HG02678 (cell line): Measurements from ENCODE around the gene VPREB1.
"Not testable (repeated sequence)": the region's sequence is repeated elsewhere in the genome, so short reads cannot be mapped to it uniquely, and the experiment has no call there.

Experiments used
- ATAC-seq: cut with Tn5 transposase; IDR thresholded peaks from one replicate; pipeline ENCODE4 v1.9.1; 2021; ENCODE audit warnings: mild to moderate bottlenecking, moderate library complexity; ENCODE audit not compliant: unreplicated experiment

VPREB1 gene

DNA sequence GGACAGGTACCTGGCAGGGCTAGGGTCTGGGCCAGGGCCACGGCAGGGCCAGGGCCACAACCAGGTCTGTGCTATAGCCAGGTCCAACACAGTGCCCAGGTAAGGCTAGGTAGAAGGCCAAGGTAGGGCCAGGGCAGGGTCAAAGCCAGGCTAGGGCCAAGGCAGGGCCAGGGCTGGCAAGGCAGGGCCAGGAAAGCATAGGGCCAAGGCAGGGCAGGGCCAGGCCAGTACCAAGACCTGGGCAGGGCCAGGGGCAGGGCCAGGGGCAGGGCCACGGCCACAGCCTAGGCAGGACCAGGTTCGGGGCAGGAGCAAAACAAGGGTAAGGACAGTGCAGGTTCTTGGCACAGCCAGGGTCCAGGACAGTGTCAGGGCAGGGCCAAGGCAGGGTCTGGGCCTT, 48.1 kb downstream of the VPREB1 start:
- not testable (repeated sequence) for ATAC-seq

DNA sequence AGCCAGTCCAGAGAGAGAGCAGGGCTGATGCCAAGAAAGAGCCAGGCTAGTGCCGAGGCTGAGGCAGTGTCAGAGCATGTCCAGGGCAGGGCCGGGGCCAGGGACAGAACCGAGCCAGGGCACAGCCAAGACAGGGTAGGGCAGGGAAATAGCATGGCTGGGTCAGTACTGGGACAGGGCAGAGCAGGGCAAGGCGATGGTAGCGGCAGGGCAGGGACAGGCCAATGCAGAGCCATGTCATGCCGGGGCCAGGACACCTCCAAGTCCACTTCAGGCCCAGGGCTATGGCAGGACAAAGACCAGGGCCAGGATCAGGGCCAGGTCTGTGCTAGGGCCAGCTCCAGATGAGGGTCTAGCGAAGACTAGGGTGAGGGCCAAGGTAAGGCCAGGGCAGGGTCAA, 48.9 kb downstream of the VPREB1 start:
- not testable (repeated sequence) for ATAC-seq

DNA sequence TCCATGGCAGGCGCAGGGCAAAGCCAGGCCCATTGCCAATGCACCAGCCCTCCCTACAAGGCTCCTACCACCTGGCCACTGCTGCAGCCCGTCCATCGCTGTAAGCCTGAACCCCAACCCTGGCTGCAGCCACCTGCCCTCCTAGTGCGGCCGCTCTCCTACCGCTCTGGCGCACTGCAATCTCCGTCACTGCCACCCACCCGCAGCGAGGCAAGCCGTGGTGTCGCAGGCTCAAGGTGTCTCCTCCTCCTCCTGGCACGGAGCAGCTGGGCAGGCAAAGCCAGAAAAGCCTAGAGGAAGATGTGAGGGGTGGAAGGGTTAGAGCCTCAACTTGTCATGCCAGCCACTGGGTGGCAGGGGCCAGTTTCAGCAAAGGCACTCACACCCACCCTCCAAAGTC, 50.1 kb downstream of the VPREB1 start:
- ATAC-seq: not testable (repeated sequence)
